Aorta (tissue), 5 donors: Measurements from ENCODE around the gene PNLDC1. TPM values are rescaled to one million over a fixed set of nuclear protein-coding genes. Genes with fewer than 3 reads are reported as not detected.

Source experiments
- ATAC-seq: fragments of 200-7000 bp; cut with Tn5 transposase; one replicate; pipeline ENCODE4 v1.9.1; 2022; ENCODE audit warnings: moderate library complexity; ENCODE audit not compliant: low FRiP score
- DNase-seq, 2 donors: peaks; one replicate each; pipeline ENCODE4 v3.0.0-alpha.2; 2020
- H3K27ac ChIP-seq, 2 donors: one replicate each; pipeline ENCODE4 v1.5.1; 2013; ENCODE audit warnings: low read length in 2 of 2, mild to moderate bottlenecking in 2 of 2, moderate library complexity in 2 of 2, control low read depth in 1 of 2, inconsistent platforms in 1 of 2, low read depth in 1 of 2
- H3K27me3 ChIP-seq, 2 donors: one replicate each; pipeline ENCODE4 v1.6.1; 2013; ENCODE audit warnings: control low read depth in 1 of 2, low read length in 1 of 2, mild to moderate bottlenecking in 1 of 2, moderate library complexity in 1 of 2; ENCODE audit not compliant: insufficient read depth in 2 of 2, control insufficient read depth in 1 of 2
- H3K36me3 ChIP-seq, 2 donors: one replicate each; pipeline ENCODE4 v1.6.1; 2013; ENCODE audit warnings: control low read depth in 1 of 2, low read length in 1 of 2, mild to moderate bottlenecking in 1 of 2; ENCODE audit not compliant: insufficient read depth in 2 of 2, control insufficient read depth in 1 of 2
- H3K4me1 ChIP-seq, 2 donors: one replicate each; pipeline ENCODE4 v1.6.1; 2013; ENCODE audit warnings: low read length in 2 of 2, control low read depth in 1 of 2, mild to moderate bottlenecking in 1 of 2, moderate library complexity in 1 of 2; ENCODE audit not compliant: insufficient read depth in 2 of 2, control insufficient read depth in 1 of 2
- H3K4me3 ChIP-seq, 2 donors: one replicate each; pipeline ENCODE4 v1.5.1; 2013; ENCODE audit warnings: low read length in 2 of 2, control low read depth in 1 of 2, mild to moderate bottlenecking in 1 of 2
- H3K9me3 ChIP-seq: one replicate; pipeline ENCODE4 v1.6.1; 2013; ENCODE audit warnings: mild to moderate bottlenecking, low read length; ENCODE audit not compliant: control insufficient read depth
- WGBS, 2 donors: extraction: QIAGEN DNeasy Blood & Tissue Kit; methylation state at CpG; one replicate each; pipeline ENCODE4 v1.1.7; 2013; 5-methylcytosine and 5-hydroxymethylcytosine counted together
- intact Hi-C, 2 donors: fragments of 100-400 bp; cut with DNase I; formaldehyde crosslinking; loops; one replicate each; pipeline versions ENCODE4 v1.14.2 to v1.15.0; 2022
- long read RNA-seq, 2 donors: library from polyadenylated mRNA; unstranded; transcript quantifications; one replicate each; pipeline ENCODE4 v2.0.0, GENCODE V29; 2020 to 2021
- polyA plus RNA-seq, 2 donors: library from polyadenylated mRNA; stranded (reverse); fragments of 200-250 nt; gene quantifications; one replicate each; pipeline ENCODE4 v1.2.3, GENCODE V29; 2013
- total RNA-seq, 2 donors: library from RNA; stranded (reverse); fragmentation: NEBNext Ultra II Directional; extraction: Animal tissue kit (Norgen Biotek cat#: 25700); gene quantifications; one replicate each; pipeline ENCODE4 v1.2.1, GENCODE V29; 2021
- donor health status: healthy with polysubstance abuse.
- donor health status: Bipolar disorder and iron deficiency.
- donor health status: DM: no; HTN: no; CAD: no.
- donor health status: DM: no; HTN: no; CAD: no.
- donor health status: DM: yes; HTN: yes; CAD: no.

Gene PNLDC1
- total RNA-seq (under 1 TPM in 1 of 2 donors, not detected in 1; 0.26 TPM), polyA plus RNA-seq (under 1 TPM; 0.38 to 0.46 TPM)
- long read RNA-seq, donor 1 = 0 reads
- long read RNA-seq, donor 2, partial matches to known transcripts = 0 of 1 reads
- long read RNA-seq, donor 2, other reads (novel, unspliced or antisense) = 1 of 1 reads

GRCh38 chr6:159800141-159800865 is at the start of gene PNLDC1:
PNLDC1 (plus strand) TSS chr6:159800276; CDS start chr6:159800308, 32 bp downstream.
- Histone ChIP-seq H3K4me1 (no peaks in the 10 kb centered on the region), H3K27ac (no peak within 1 kb of the TSS), H3K9me3 (no peaks in the 10 kb centered on the region), H3K4me3 (no peak within 1 kb of the TSS), H3K27me3 (no peaks in the 10 kb centered on the region), H3K36me3 (peaks cover 0 to 3% of the 10 kb centered on the region in 2 donors)
- DNase-seq (no peak), ATAC-seq (peak; percentile 36)
- intact Hi-C loops = no loop called here
- 84 to 87% methylated on average over 46 to 50 of the region's 50 CpGs for WGBS, 2 donors

GRCh38 chr6:159751448-159751847 is 48.6 kb upstream of the PNLDC1 start:
- intact Hi-C loops = no loop called here
- Histone ChIP-seq H3K36me3 (peaks cover 5 to 6% of the 10 kb centered on the region in 2 donors), H3K4me1 (no peaks in the 10 kb centered on the region), H3K9me3 (no peaks in the 10 kb centered on the region), H3K27me3 (no peaks in the 10 kb centered on the region), H3K27ac (no peak overlapping the region), H3K4me3 (no peak overlapping the region)
- WGBS, 2 donors = 71 to 74% methylated on average over 3 of the region's 3 CpGs
- DNase-seq (no peak), ATAC-seq (no peak)

GRCh38 chr6:159753081-159753872 is 46.8 kb upstream of the PNLDC1 start:
- H3K27me3 ChIP-seq = no peaks in the 10 kb centered on the region
- intact Hi-C loops = no loop called here
- ATAC-seq = no peak
- no peak overlapping the region for H3K4me3 ChIP-seq
- peaks cover 3 to 6% of the 10 kb centered on the region in 2 donors for H3K36me3 ChIP-seq
- 79 to 82% methylated on average over 6 of the region's 6 CpGs for WGBS, 2 donors
- no peak overlapping the region for H3K27ac ChIP-seq
- H3K9me3 ChIP-seq = no peaks in the 10 kb centered on the region
- no peaks in the 10 kb centered on the region for H3K4me1 ChIP-seq
- DNase-seq = no peak

GRCh38 chr6:159754401-159754800 is 45.7 kb upstream of the PNLDC1 start:
- intact Hi-C loops = no loop called here
- Histone ChIP-seq H3K9me3 (no peaks in the 10 kb centered on the region), H3K27ac (no peak overlapping the region), H3K4me1 (no peaks in the 10 kb centered on the region), H3K36me3 (peaks cover 3 to 6% of the 10 kb centered on the region in 2 donors), H3K4me3 (no peak overlapping the region), H3K27me3 (no peaks in the 10 kb centered on the region)
- WGBS, 2 donors = 79 to 83% methylated on average over 2 of the region's 2 CpGs
- ATAC-seq (no peak), DNase-seq (no peak)

- Histone ChIP-seq H3K36me3 (peaks cover 3 to 6% of the 10 kb centered on the region in 2 donors), H3K27me3 (no peaks in the 10 kb centered on the region), H3K4me1 (no peaks in the 10 kb centered on the region), H3K4me3 (no peak overlapping the region), H3K27ac (no peak overlapping the region), H3K9me3 (no peaks in the 10 kb centered on the region)
- intact Hi-C loops = no loop called here
- DNase-seq (no peak), ATAC-seq (peak; percentile 33)
- WGBS, 2 donors = 44 to 48% methylated on average over 15 of the region's 15 CpGs
Measured at GRCh38 chr6:159754959-159755914, 44.8 kb upstream of the PNLDC1 start.

GRCh38 chr6:159756508-159756907 is 43.6 kb upstream of the PNLDC1 start:
- DNase-seq = no peak
- intact Hi-C loops = no loop called here
- Histone ChIP-seq H3K9me3 (no peaks in the 10 kb centered on the region), H3K4me1 (peaks cover 0 to 3% of the 10 kb centered on the region in 2 donors), H3K27ac (no peak overlapping the region), H3K36me3 (peaks cover 3 to 4% of the 10 kb centered on the region in 2 donors), H3K27me3 (no peaks in the 10 kb centered on the region), H3K4me3 (no peak overlapping the region)
- 78 to 81% methylated on average over 4 of the region's 4 CpGs for WGBS, 2 donors
- no peak for ATAC-seq

GRCh38 chr6:159758031-159759001 is 41.8 kb upstream of the PNLDC1 start:
- Histone ChIP-seq H3K4me3 (no peak overlapping the region), H3K27ac (no peak overlapping the region), H3K27me3 (no peaks in the 10 kb centered on the region), H3K36me3 (peaks cover 1% of the 10 kb centered on the region in 2 donors), H3K4me1 (peaks cover 0 to 3% of the 10 kb centered on the region in 2 donors), H3K9me3 (no peaks in the 10 kb centered on the region)
- intact Hi-C loops = no loop called here
- DNase-seq (no peak), ATAC-seq (no peak)
- 83 to 86% methylated on average over 7 of the region's 7 CpGs for WGBS, 2 donors
